NCI-H2227 (cell line): ENCODE measurements around the gene CIZ1.
A peak's percentile ranks its signal among the peaks of the same experiment; 100 is the strongest.
"Not testable (repeated sequence)": the region's sequence is repeated elsewhere in the genome, so short reads cannot be mapped to it uniquely, and the experiment has no call there.

ENCODE experiments used
- DNase-seq: peaks from one replicate; lab custom pipeline; 2025; ENCODE audit not compliant: unreplicated experiment; lab: John Stamatoyannopoulos, UW

The CIZ1 gene

GRCh38 chr9:128192601-128193371 lies 1.4 kb upstream of the CIZ1 start:
- DNase-seq, result peak; percentile 92

- no peak for DNase-seq
Observed at GRCh38 chr9:128190516-128191405, 611 bp downstream of the CIZ1 start.

- DNase-seq, result no peak
Observed at GRCh38 chr9:128190013-128190412, 1.4 kb downstream of the CIZ1 start.

- DNase-seq, result no peak
Observed at GRCh38 chr9:128188209-128188608, 3.2 kb downstream of the CIZ1 start.

GRCh38 chr9:128187361-128187760 lies 4.0 kb downstream of the CIZ1 start:
- DNase-seq, result no peak

- no peak for DNase-seq
Observed at GRCh38 chr9:128185979-128186965, 5.1 kb downstream of the CIZ1 start.

- DNase-seq, result no peak
Observed at GRCh38 chr9:128182893-128183588, 8.3 kb downstream of the CIZ1 start.

GRCh38 chr9:128181480-128181879 lies 9.9 kb downstream of the CIZ1 start:
- not testable (repeated sequence) for DNase-seq

- no peak for DNase-seq
Observed at GRCh38 chr9:128180447-128180846, 10.9 kb downstream of the CIZ1 start.

GRCh38 chr9:128180001-128180400 lies 11.4 kb downstream of the CIZ1 start:
- no peak for DNase-seq

- no peak for DNase-seq
Observed at GRCh38 chr9:128178806-128179431, 12.5 kb downstream of the CIZ1 start.

- no peak for DNase-seq
Observed at GRCh38 chr9:128175726-128176125, 15.6 kb downstream of the CIZ1 start.

GRCh38 chr9:128175102-128175563 lies 16.2 kb downstream of the CIZ1 start:
- no peak for DNase-seq

GRCh38 chr9:128174062-128174461 lies 17.3 kb downstream of the CIZ1 start:
- no peak for DNase-seq

- no peak for DNase-seq
Observed at GRCh38 chr9:128169925-128170324, 21.4 kb downstream of the CIZ1 start.

GRCh38 chr9:128169492-128169891 lies 21.9 kb downstream of the CIZ1 start:
- DNase-seq, result no peak

- DNase-seq, result no peak
Observed at GRCh38 chr9:128168731-128169308, 22.6 kb downstream of the CIZ1 start.

GRCh38 chr9:128167209-128167608 lies 24.2 kb downstream of the CIZ1 start:
- no peak for DNase-seq

GRCh38 chr9:128166169-128166568 lies 25.2 kb downstream of the CIZ1 start:
- no peak for DNase-seq
